Spleen (tissue), 7 donors: ENCODE data around the gene SIRT5.

ENCODE experiments used
- POLR2A ChIP-seq, 3 donors: fragments of 450-650 bp; IDR thresholded peaks; one replicate each; pipeline ENCODE4 v1.5.1; 2017; ENCODE audit warnings: antibody characterized with exemption in 3 of 3, mild to moderate bottlenecking in 1 of 3
- TF ChIP-seq, protein P1 (sequence below), 11 experiments: fragments of 200-600 bp in 7 of 11; fragments of 450-650 bp in 4 of 11; sonication (generic) in 4 of 11; IDR thresholded peaks in 8 of 11; conservative IDR thresholded peaks in 3 of 11; 1 replicate in 7 of 11; 2 replicates in 4 of 11; pipeline versions ENCODE4 v1.4.0 to v1.8.0; 2016 to 2021; ENCODE audit warnings: antibody characterized with exemption in 11 of 11, inconsistent platforms in 4 of 11, mild to moderate bottlenecking in 1 of 11
- donor health status: DM: no; HTN: no; CAD: no; lungs with moderate emphysema.
- donor health status: DM: no; HTN: no; CAD: no.
- donor health status: DM: no; HTN: no; CAD: no.

DNA sequence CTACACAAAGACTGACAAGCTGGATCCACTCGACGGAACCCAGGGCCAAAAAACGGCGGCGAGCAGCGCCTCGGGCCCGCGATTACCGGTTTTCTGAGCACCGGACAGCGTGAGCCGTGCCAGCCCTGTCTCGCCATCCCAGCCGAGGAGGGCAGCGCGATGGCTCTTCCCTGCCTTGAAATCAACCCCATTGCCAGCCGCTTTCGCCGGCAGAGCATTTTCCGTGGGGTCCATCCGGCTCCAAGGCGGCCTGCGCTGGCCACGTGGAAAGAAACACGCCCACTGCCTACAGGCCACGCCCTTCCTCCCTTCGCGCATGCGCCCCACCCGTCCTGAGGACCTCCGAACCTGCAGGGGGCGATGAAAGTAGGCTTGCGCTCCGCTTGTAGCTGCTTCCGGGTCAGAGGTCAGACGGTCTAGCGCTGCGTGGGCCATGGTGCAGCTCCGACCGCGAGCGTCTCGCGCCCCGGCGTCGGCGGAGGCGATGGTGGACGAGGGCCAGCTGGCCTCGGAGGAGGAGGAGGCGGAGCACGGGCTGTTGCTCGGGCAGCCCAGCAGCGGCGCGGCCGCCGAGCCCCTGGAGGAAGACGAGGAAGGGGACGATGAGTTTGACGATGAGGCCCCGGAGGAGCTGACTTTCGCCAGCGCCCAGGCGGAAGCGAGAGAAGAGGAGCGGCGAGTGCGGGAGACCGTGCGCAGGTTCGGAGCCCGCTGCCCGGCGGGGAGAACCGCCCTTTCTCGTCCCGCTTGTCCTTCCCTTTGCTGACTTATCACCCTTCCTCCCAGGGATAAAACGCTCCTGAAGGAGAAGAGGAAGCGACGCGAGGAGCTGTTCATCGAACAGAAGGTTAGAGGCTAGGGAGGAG is 40.8 kb downstream of the SIRT5 start, which contains the start of gene NOL7:
- TF ChIP-seq POLR2A (IDR thresholded peaks at IDR 0.05) = peak; percentile 52 to 92 (median 87)
- TF ChIP-seq, protein P1, sequence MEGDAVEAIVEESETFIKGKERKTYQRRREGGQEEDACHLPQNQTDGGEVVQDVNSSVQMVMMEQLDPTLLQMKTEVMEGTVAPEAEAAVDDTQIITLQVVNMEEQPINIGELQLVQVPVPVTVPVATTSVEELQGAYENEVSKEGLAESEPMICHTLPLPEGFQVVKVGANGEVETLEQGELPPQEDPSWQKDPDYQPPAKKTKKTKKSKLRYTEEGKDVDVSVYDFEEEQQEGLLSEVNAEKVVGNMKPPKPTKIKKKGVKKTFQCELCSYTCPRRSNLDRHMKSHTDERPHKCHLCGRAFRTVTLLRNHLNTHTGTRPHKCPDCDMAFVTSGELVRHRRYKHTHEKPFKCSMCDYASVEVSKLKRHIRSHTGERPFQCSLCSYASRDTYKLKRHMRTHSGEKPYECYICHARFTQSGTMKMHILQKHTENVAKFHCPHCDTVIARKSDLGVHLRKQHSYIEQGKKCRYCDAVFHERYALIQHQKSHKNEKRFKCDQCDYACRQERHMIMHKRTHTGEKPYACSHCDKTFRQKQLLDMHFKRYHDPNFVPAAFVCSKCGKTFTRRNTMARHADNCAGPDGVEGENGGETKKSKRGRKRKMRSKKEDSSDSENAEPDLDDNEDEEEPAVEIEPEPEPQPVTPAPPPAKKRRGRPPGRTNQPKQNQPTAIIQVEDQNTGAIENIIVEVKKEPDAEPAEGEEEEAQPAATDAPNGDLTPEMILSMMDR (IDR thresholded peaks at IDR 0.05 in 8 of 11, conservative IDR thresholded peaks at IDR 0.05 in 3 of 11) = peak; percentile 93 to 100 (median 98)
